Mesendoderm (in vitro differentiated cells): Measurements from ENCODE around the gene IL26.

Experiments used
- DNase-seq: peaks from one replicate; pipeline ENCODE4 v3.0.0; 2013
- H2AK5ac ChIP-seq: 2 replicates; pipeline ENCODE4 v1.6.1; 2013; ENCODE audit warnings: low read length, inconsistent platforms
- H2BK120ac ChIP-seq: 2 replicates; pipeline ENCODE4 v1.6.1; 2013; ENCODE audit warnings: low read depth, mild to moderate bottlenecking, low read length, moderate library complexity, mixed read lengths
- H2BK15ac ChIP-seq: replicated peaks from 2 replicates; pipeline ENCODE4 v1.6.1; 2013; ENCODE audit warnings: low read depth, mild to moderate bottlenecking, moderate library complexity
- H2BK5ac ChIP-seq: 2 replicates; pipeline ENCODE4 v1.6.1; 2013; ENCODE audit warnings: low read length, inconsistent platforms
- H3K18ac ChIP-seq: 2 replicates; pipeline ENCODE4 v1.6.1; 2013; ENCODE audit warnings: mild to moderate bottlenecking, low read length, mixed read lengths
- H3K23ac ChIP-seq: one replicate; pipeline ENCODE4 v1.6.1; 2013; ENCODE audit warnings: low read length
- H3K27ac ChIP-seq: 2 replicates; pipeline ENCODE4 v1.5.1; 2013; ENCODE audit warnings: low read depth, mild to moderate bottlenecking, inconsistent platforms, low read length, moderate library complexity
- H3K27me3 ChIP-seq: 2 replicates; pipeline ENCODE4 v1.6.1; 2013; ENCODE audit warnings: low read length, control low read depth, mild to moderate bottlenecking, inconsistent platforms; ENCODE audit not compliant: insufficient read depth, poor library complexity
- H3K36me3 ChIP-seq: 2 replicates; pipeline ENCODE4 v1.6.1; 2013; ENCODE audit warnings: low read length, inconsistent platforms; ENCODE audit not compliant: control insufficient read depth, insufficient read depth
- H3K4ac ChIP-seq: one replicate; pipeline ENCODE4 v1.6.1; 2013; ENCODE audit warnings: low read depth, mild to moderate bottlenecking, low read length, moderate library complexity
- H3K4me1 ChIP-seq: 2 replicates; pipeline ENCODE4 v1.6.1; 2013; ENCODE audit warnings: low read depth, low read length, inconsistent platforms; ENCODE audit not compliant: control insufficient read depth
- H3K4me2 ChIP-seq: 2 replicates; pipeline ENCODE4 v1.6.1; 2013; ENCODE audit warnings: low read length
- H3K4me3 ChIP-seq: 2 replicates; pipeline ENCODE4 v1.5.1; 2013; ENCODE audit warnings: mild to moderate bottlenecking, low read length
- H3K56ac ChIP-seq: one replicate; pipeline ENCODE4 v1.6.1; 2013; ENCODE audit warnings: low read length
- H3K79me1 ChIP-seq: 2 replicates; pipeline ENCODE4 v1.6.1; 2013; ENCODE audit warnings: low read length, inconsistent platforms
- H3K79me2 ChIP-seq: 2 replicates; pipeline ENCODE4 v1.6.1; 2013; ENCODE audit warnings: mild to moderate bottlenecking, low read length; ENCODE audit not compliant: control insufficient read depth, insufficient read depth
- H3K9ac ChIP-seq: 2 replicates; pipeline ENCODE4 v1.6.1; 2013; ENCODE audit warnings: low read length, inconsistent platforms
- H4K5ac ChIP-seq: one replicate; pipeline ENCODE4 v1.6.1; 2013; ENCODE audit warnings: low read length
- H4K8ac ChIP-seq: one replicate; pipeline ENCODE4 v1.6.1; 2013; ENCODE audit warnings: low read depth, mild to moderate bottlenecking, control low read depth, low read length, moderate library complexity
- WGBS: extraction: QIAGEN DNeasy Blood & Tissue Kit; methylation state at CpG from one replicate; pipeline ENCODE4 v1.1.7; 2013; ENCODE audit warnings: low lambda C conversion rate, missing lambda C conversion rate; ENCODE audit not compliant: insufficient coverage; ENCODE audit errors: extremely low coverage; 5-methylcytosine and 5-hydroxymethylcytosine counted together

Gene IL26

GRCh38 chr12:68185598-68185997, 40.0 kb downstream of the IL26 start:
- Histone ChIP-seq H4K8ac (no peak overlapping the region), H4K5ac (no peak overlapping the region), H3K56ac (no peak overlapping the region), H3K4me3 (no peak overlapping the region), H3K27ac (no peak overlapping the region), H2BK120ac (no peak overlapping the region), H3K4ac (no peak overlapping the region), H3K36me3 (no peaks in the 10 kb centered on the region), H3K79me1 (no peaks in the 10 kb centered on the region), H3K27me3 (no peaks in the 10 kb centered on the region), H2AK5ac (no peak overlapping the region), H2BK5ac (no peak overlapping the region), H3K79me2 (no peaks in the 10 kb centered on the region), H2BK15ac (no peak overlapping the region), H3K4me2 (no peak overlapping the region), H3K4me1 (no peaks in the 10 kb centered on the region), H3K18ac (no peak overlapping the region), H3K23ac (no peak overlapping the region), H3K9ac (no peak overlapping the region)
- no peak for DNase-seq
- no CpG with 5 or more reads among the region's 3 CpGs for WGBS

DNA sequence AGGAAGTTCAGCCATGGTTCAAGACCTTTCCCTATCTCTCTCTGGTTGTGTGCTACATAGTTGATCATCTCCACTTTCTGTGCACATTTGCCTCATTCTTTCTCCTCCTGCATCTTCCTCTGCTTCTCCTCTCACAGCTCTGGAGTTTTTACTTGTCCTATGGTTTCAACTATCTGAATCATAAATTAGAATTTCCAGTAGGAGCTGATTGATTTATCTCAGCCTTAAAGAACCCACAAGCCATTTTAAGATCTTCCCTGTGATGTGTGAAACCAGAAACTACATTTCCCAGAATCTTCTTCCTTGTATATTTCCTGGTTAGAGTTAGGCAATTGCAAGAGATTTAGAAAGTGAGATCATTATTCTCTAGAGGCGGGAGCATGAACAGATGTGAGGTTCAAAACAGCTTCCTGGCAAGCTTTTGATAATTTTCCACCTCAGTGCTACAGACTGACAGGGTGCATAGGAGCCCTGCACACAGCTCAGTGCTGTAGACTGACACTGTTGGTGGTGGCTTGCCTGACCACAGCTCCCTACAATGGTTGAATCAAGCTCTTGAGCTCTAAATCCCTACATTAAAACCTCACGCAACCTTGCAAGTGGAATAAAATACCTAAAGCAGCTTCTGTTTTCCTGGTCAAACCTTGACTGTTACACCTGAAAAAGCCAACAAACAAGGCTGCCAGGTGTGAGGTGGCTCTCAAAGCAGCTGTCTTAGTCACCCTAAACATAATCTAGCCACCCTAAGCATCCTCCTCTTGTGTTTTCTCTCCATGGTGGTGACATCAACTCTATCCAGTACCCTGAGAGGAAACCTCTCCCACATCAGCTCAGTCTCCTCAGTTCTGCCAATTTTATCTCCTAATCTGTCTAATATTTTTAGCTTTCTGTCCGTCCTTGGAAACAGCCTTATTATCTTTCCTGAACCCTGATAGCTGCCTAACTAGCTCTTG, 44.5 kb downstream of the IL26 start:
- Histone ChIP-seq H3K79me1 (no peaks in the 10 kb centered on the region), H2BK15ac (no peak overlapping the region), H2AK5ac (no peak overlapping the region), H4K5ac (no peak overlapping the region), H2BK120ac (no peak overlapping the region), H4K8ac (no peak overlapping the region), H3K23ac (no peak overlapping the region), H3K27me3 (no peaks in the 10 kb centered on the region), H3K4me3 (no peak overlapping the region), H3K79me2 (no peaks in the 10 kb centered on the region), H3K4me2 (no peak overlapping the region), H3K9ac (no peak overlapping the region), H2BK5ac (no peak overlapping the region), H3K27ac (no peak overlapping the region), H3K4me1 (no peaks in the 10 kb centered on the region), H3K18ac (no peak overlapping the region), H3K56ac (no peak overlapping the region), H3K4ac (no peak overlapping the region), H3K36me3 (no peaks in the 10 kb centered on the region)
- no CpG with 5 or more reads among the region's 3 CpGs for WGBS
- DNase-seq, result no peak

- Histone ChIP-seq H3K4me2 (no peak overlapping the region), H4K8ac (no peak overlapping the region), H2AK5ac (no peak overlapping the region), H3K4me1 (no peaks in the 10 kb centered on the region), H2BK15ac (peak overlapping the region; percentile 66), H3K36me3 (no peaks in the 10 kb centered on the region), H3K27me3 (no peaks in the 10 kb centered on the region), H2BK5ac (no peak overlapping the region), H2BK120ac (no peak overlapping the region), H4K5ac (no peak overlapping the region), H3K4ac (no peak overlapping the region), H3K18ac (no peak overlapping the region), H3K27ac (no peak overlapping the region), H3K79me1 (no peaks in the 10 kb centered on the region), H3K9ac (no peak overlapping the region), H3K79me2 (no peaks in the 10 kb centered on the region), H3K56ac (no peak overlapping the region), H3K23ac (no peak overlapping the region), H3K4me3 (no peak overlapping the region)
- WGBS, result no CpG with 5 or more reads among the region's 3 CpGs
- DNase-seq, result peak; percentile 31
Measured at GRCh38 chr12:68178774-68179439, 46.7 kb downstream of the IL26 start.

- no peaks in the 10 kb centered on the region for H3K79me2 ChIP-seq
- no peak overlapping the region for H4K5ac ChIP-seq
- no peak overlapping the region for H4K8ac ChIP-seq
- no peak overlapping the region for H2AK5ac ChIP-seq
- no peak overlapping the region for H3K4ac ChIP-seq
- no peaks in the 10 kb centered on the region for H3K36me3 ChIP-seq
- H3K23ac ChIP-seq, result no peak overlapping the region
- no peak overlapping the region for H3K4me2 ChIP-seq
- no peak overlapping the region for H3K9ac ChIP-seq
- no peak overlapping the region for H2BK5ac ChIP-seq
- no peak overlapping the region for H2BK120ac ChIP-seq
- H3K18ac ChIP-seq, result no peak overlapping the region
- no peak overlapping the region for H3K4me3 ChIP-seq
- no peaks in the 10 kb centered on the region for H3K79me1 ChIP-seq
- H3K27me3 ChIP-seq, result no peaks in the 10 kb centered on the region
- no peak for DNase-seq
- no peak overlapping the region for H3K56ac ChIP-seq
- H2BK15ac ChIP-seq, result no peak overlapping the region
- no peaks in the 10 kb centered on the region for H3K4me1 ChIP-seq
- H3K27ac ChIP-seq, result no peak overlapping the region
Measured at GRCh38 chr12:68178184-68178583, 47.4 kb downstream of the IL26 start.

- Histone ChIP-seq H3K4me3 (no peak overlapping the region), H3K23ac (no peak overlapping the region), H2BK120ac (no peak overlapping the region), H2AK5ac (no peak overlapping the region), H2BK15ac (no peak overlapping the region), H3K4ac (peak overlapping the region; percentile 36), H3K27me3 (no peaks in the 10 kb centered on the region), H3K18ac (no peak overlapping the region), H3K36me3 (no peaks in the 10 kb centered on the region), H4K8ac (peak overlapping the region; percentile 56), H3K4me2 (no peak overlapping the region), H2BK5ac (no peak overlapping the region), H3K56ac (no peak overlapping the region), H3K27ac (no peak overlapping the region), H3K79me1 (no peaks in the 10 kb centered on the region), H3K9ac (no peak overlapping the region), H3K4me1 (no peaks in the 10 kb centered on the region), H3K79me2 (no peaks in the 10 kb centered on the region), H4K5ac (no peak overlapping the region)
- DNase-seq, result no peak
- no CpG with 5 or more reads among the region's 2 CpGs for WGBS
Measured at GRCh38 chr12:68177562-68177961, 48.0 kb downstream of the IL26 start.
